ENCODE results near the gene TMEM192. TPM values are rescaled to one million over a fixed set of nuclear protein-coding genes. Genes with fewer than 3 reads are reported as not detected.
"Not testable (repeated sequence)": the region's sequence is repeated elsewhere in the genome, so short reads cannot be mapped to it uniquely, and the experiment has no call there.

Gene TMEM192
- polyA plus RNA-seq (2012; ENCODE audit: insufficient read depth, insufficient read length): 15.7 TPM

GRCh38 chr4:165112368-165113121 is at the start of gene TMEM192:
Gene TMEM192 (minus strand): TSS chr4:165112860. CDS start chr4:165112773, 87 bp downstream.
- peak; percentile 70 for DNase-seq (ENCODE audit: low read depth, low spot score)
- H3K4me3 ChIP-seq (ENCODE audit: low read length): peak within 1 kb of the TSS; percentile 74

- H3K4me3 ChIP-seq (ENCODE audit: low read length): no peak overlapping the region
- no peak for DNase-seq (ENCODE audit: low read depth, low spot score)
Observed at GRCh38 chr4:165158762-165159161, 46.1 kb upstream of the TMEM192 start.

- H3K4me3 ChIP-seq (ENCODE audit: low read length): no peak overlapping the region
- DNase-seq (ENCODE audit: low read depth, low spot score): no peak
Observed at GRCh38 chr4:165156906-165157305, 44.2 kb upstream of the TMEM192 start.

GRCh38 chr4:165154482-165154881 is 41.8 kb upstream of the TMEM192 start:
- no peak for DNase-seq (ENCODE audit: low read depth, low spot score)
- no peak overlapping the region for H3K4me3 ChIP-seq (ENCODE audit: low read length)

GRCh38 chr4:165152527-165152926 is 39.9 kb upstream of the TMEM192 start:
- no peak overlapping the region for H3K4me3 ChIP-seq (ENCODE audit: low read length)
- no peak for DNase-seq (ENCODE audit: low read depth, low spot score)

GRCh38 chr4:165151734-165152133 is 39.1 kb upstream of the TMEM192 start:
- DNase-seq (ENCODE audit: low read depth, low spot score): no peak

GRCh38 chr4:165150545-165150944 is 37.9 kb upstream of the TMEM192 start:
- no peak for DNase-seq (ENCODE audit: low read depth, low spot score)
- no peak overlapping the region for H3K4me3 ChIP-seq (ENCODE audit: low read length)

More at GRCh38 chr4:165151734-165152133, 39.1 kb upstream of the TMEM192 start:
- no peak overlapping the region for H3K4me3 ChIP-seq (ENCODE audit: low read length)

- no peak overlapping the region for H3K4me3 ChIP-seq (ENCODE audit: low read length)
- DNase-seq (ENCODE audit: low read depth, low spot score): no peak
Observed at GRCh38 chr4:165138843-165139242, 26.2 kb upstream of the TMEM192 start.

GRCh38 chr4:165137205-165137604 is 24.5 kb upstream of the TMEM192 start:
- DNase-seq (ENCODE audit: low read depth, low spot score): no peak
- no peak overlapping the region for H3K4me3 ChIP-seq (ENCODE audit: low read length)

- H3K4me3 ChIP-seq (ENCODE audit: low read length): no peak overlapping the region
- DNase-seq (ENCODE audit: low read depth, low spot score): no peak
Observed at GRCh38 chr4:165136529-165136928, 23.9 kb upstream of the TMEM192 start.

- H3K4me3 ChIP-seq (ENCODE audit: low read length): no peak overlapping the region
- DNase-seq (ENCODE audit: low read depth, low spot score): no peak
Observed at GRCh38 chr4:165133150-165133549, 20.5 kb upstream of the TMEM192 start.

GRCh38 chr4:165131247-165131832 is 18.7 kb upstream of the TMEM192 start:
- no peak overlapping the region for H3K4me3 ChIP-seq (ENCODE audit: low read length)
- DNase-seq (ENCODE audit: low read depth, low spot score): peak; percentile 59

GRCh38 chr4:165129924-165130323 is 17.3 kb upstream of the TMEM192 start:
- DNase-seq (ENCODE audit: low read depth, low spot score): no peak
- H3K4me3 ChIP-seq (ENCODE audit: low read length): no peak overlapping the region

- not testable (repeated sequence) for DNase-seq (ENCODE audit: low read depth, low spot score); H3K4me3 ChIP-seq (ENCODE audit: low read length)
Observed at GRCh38 chr4:165125869-165126499, 13.3 kb upstream of the TMEM192 start.

- DNase-seq (ENCODE audit: low read depth, low spot score): no peak
Observed at GRCh38 chr4:165124488-165124887, 11.8 kb upstream of the TMEM192 start.

GRCh38 chr4:165118256-165118909 is 5.7 kb upstream of the TMEM192 start:
- DNase-seq (ENCODE audit: low read depth, low spot score): no peak
- H3K4me3 ChIP-seq (ENCODE audit: low read length): no peak overlapping the region

More at GRCh38 chr4:165124488-165124887, 11.8 kb upstream of the TMEM192 start:
- no peak overlapping the region for H3K4me3 ChIP-seq (ENCODE audit: low read length)

- DNase-seq (ENCODE audit: low read depth, low spot score): no peak
- no peak overlapping the region for H3K4me3 ChIP-seq (ENCODE audit: low read length)
Observed at GRCh38 chr4:165115301-165115700, 2.6 kb upstream of the TMEM192 start.

GRCh38 chr4:165111906-165112367 is 723 bp downstream of the TMEM192 start:
- no peak for DNase-seq (ENCODE audit: low read depth, low spot score)
- H3K4me3 ChIP-seq (ENCODE audit: low read length): peak overlapping the region; percentile 74

- H3K4me3 ChIP-seq (ENCODE audit: low read length): no peak overlapping the region
Observed at GRCh38 chr4:165106518-165106917, 6.1 kb downstream of the TMEM192 start.

GRCh38 chr4:165101641-165102040 is 11.0 kb downstream of the TMEM192 start:
- no peak overlapping the region for H3K4me3 ChIP-seq (ENCODE audit: low read length)
- DNase-seq (ENCODE audit: low read depth, low spot score): no peak

More at GRCh38 chr4:165106518-165106917, 6.1 kb downstream of the TMEM192 start:
- no peak for DNase-seq (ENCODE audit: low read depth, low spot score)

Measured in Jurkat, Clone E6-1 (cell line).